Sigmoid colon (tissue), 4 donors: ENCODE results near the gene C14orf93.

Source experiments
- CTCF ChIP-seq, 4 experiments: fragments of 450-650 bp in 3 of 4; fragments of 200-600 bp in 1 of 4; IDR thresholded peaks; one replicate each; pipeline ENCODE4 v1.5.1; 2016 to 2019; ENCODE audit warnings: antibody characterized with exemption in 4 of 4, mild to moderate bottlenecking in 3 of 4, moderate library complexity in 2 of 4
- EP300 ChIP-seq, 4 donors: sonication (generic); formaldehyde crosslinking; IDR thresholded peaks; one replicate each; pipeline ENCODE4 v1.6.1; 2017; ENCODE audit warnings: antibody characterized with exemption in 4 of 4
- POLR2A ChIP-seq, 2 donors: fragments of 450-650 bp; IDR thresholded peaks; one replicate each; pipeline ENCODE4 v1.6.1; 2016; ENCODE audit warnings: antibody characterized with exemption in 2 of 2, mild to moderate bottlenecking in 2 of 2, moderate library complexity in 2 of 2
- POLR2AphosphoS5 ChIP-seq, 4 donors: sonication (generic); formaldehyde crosslinking; IDR thresholded peaks; one replicate each; pipeline ENCODE4 v1.6.1; 2017; ENCODE audit warnings: antibody characterized with exemption in 4 of 4

- no peak for TF ChIP-seq EP300 (IDR thresholded peaks at IDR 0.05)
- TF ChIP-seq POLR2A (IDR thresholded peaks at IDR 0.05): no peak
- TF ChIP-seq CTCF (IDR thresholded peaks at IDR 0.05): no peak
- no peak for TF ChIP-seq POLR2AphosphoS5 (IDR thresholded peaks at IDR 0.05)
Observed at GRCh38 chr14:23017091-23017490, 7.1 kb upstream of the C14orf93 start.
